NCI-H128 (cell line): ENCODE results near the gene MELK.

Source experiments
- DNase-seq: peaks from one replicate; lab custom pipeline; 2025; ENCODE audit not compliant: unreplicated experiment; lab: John Stamatoyannopoulos, UW

The MELK gene

DNA sequence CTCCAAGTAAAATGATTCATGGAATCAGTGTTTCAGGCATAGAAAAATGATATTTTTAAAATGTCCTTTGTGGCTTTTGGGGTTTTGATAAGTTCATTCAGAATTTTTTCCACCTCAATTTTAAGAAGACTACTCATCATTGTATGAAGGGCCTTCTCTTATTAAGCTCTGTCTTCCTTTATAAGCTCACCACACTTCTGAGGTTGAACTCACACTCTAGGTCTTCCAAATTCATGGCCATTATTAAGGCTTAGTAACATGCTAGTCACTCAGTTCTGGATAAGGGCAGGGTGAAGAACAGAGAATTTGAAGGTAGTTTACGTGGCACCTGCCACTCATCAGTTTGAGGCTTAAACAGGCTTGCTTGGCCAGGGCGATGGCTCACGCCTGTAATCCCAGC lies 4.2 kb downstream of the MELK start:
- no peak for DNase-seq

GRCh38 chr9:36584620-36585460 lies 12.1 kb downstream of the MELK start:
- no peak for DNase-seq

DNA sequence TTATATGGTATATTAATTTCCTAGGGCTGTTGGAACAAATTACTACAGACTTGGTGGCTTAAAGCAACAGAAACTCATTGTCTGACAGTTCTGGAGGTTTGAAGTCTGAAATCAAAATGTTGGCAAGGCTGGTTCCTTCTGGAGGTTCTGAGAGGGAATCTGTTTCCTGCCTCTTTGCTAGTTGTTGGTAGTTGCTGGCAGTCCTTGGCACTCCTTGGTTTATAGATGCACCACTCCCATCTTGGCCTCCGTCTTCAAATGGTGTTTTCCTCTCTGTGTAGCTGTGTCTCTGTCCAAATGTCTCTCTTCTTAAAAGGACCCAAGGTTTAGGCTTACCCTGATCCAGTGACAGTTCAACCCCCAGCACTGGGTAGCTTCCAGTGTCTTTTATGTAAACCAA lies 17.5 kb downstream of the MELK start:
- no peak for DNase-seq

GRCh38 chr9:36592801-36593583 lies 20.3 kb downstream of the MELK start:
- no peak for DNase-seq

DNA sequence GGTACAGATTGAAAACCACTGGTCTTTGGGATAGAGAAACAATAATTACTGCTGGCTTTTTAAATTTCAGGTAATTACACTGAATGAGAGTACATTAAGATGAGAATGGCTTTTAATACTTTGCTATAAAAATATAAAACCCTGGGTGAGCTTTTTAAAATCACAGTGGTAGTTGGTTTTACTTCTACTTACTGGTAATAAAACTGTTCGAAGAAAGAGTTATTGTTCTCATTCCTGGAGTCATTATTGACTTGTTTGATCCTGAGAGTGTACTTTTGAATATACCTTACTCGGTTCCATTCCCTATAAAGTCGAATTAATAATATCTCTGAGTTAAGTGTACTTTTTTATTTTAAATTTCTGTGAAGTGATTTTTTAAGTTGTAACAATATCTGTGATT lies 21.5 kb downstream of the MELK start:
- no peak for DNase-seq

GRCh38 chr9:36597412-36598178 lies 24.9 kb downstream of the MELK start:
- no peak for DNase-seq

GRCh38 chr9:36598273-36598672 lies 25.6 kb downstream of the MELK start:
- DNase-seq: no peak

- no peak for DNase-seq
These were observed 30.3 kb downstream of the MELK start for GRCh38 chr9:36603006-36603405.

- no peak for DNase-seq
These were observed 36.6 kb downstream of the MELK start for GRCh38 chr9:36609306-36609705.

DNA sequence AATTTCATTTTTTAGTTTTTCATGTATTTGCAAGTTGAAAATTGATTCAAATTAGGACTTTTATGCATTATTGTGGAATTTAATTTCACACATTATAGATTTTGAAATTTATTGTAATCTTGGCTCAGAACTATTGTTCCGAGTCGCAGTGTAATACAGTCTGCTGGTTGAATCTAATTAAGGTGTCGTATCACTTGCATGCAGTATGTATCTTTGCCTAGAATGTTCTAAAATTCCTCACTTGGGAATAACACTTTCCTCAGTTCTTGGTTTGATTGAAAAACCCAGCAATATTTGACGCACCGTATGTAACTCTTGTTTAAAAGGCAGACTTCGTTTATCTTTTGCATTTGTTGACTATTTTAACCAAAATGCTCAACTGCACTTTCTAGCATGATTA lies 49.4 kb downstream of the MELK start:
- DNase-seq: no peak

DNA sequence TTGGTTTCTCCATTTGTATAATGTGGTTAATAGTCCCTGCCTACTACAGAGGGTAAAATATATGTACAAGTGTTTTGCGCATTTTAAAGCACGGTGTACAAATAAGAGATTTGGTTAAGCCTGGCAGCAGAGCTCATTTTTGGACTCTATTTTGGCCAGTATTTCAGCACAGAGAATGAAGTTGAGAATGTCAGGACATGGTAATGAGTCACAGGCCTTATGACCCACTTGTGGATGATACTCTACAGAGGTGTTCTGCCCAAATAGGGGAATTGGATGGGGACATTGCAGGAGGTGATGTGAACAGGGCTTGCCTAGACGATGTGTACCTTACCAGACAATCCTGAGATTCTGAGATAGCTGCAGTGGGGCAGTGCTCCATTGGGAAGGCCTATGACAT lies 50.6 kb downstream of the MELK start:
- DNase-seq: no peak

GRCh38 chr9:36625006-36625615 lies 52.4 kb downstream of the MELK start:
- no peak for DNase-seq

DNA sequence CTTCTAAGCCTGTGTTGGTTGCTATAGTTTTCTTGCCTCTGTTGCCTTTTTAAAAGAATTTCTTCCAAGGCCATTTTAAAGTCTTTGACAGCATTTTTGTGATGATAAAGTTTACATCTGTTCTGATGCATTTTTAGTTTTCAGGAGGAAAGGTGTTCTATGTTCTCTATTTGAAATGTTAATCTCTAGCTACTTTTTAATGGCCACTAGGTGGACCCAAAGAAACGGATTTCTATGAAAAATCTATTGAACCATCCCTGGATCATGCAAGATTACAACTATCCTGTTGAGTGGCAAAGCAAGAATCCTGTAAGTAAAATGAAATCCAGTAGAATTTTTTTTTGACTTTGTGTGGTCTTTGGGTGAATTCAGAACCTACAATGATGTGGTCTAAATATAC lies 60.2 kb downstream of the MELK start:
- DNase-seq: no peak

DNA sequence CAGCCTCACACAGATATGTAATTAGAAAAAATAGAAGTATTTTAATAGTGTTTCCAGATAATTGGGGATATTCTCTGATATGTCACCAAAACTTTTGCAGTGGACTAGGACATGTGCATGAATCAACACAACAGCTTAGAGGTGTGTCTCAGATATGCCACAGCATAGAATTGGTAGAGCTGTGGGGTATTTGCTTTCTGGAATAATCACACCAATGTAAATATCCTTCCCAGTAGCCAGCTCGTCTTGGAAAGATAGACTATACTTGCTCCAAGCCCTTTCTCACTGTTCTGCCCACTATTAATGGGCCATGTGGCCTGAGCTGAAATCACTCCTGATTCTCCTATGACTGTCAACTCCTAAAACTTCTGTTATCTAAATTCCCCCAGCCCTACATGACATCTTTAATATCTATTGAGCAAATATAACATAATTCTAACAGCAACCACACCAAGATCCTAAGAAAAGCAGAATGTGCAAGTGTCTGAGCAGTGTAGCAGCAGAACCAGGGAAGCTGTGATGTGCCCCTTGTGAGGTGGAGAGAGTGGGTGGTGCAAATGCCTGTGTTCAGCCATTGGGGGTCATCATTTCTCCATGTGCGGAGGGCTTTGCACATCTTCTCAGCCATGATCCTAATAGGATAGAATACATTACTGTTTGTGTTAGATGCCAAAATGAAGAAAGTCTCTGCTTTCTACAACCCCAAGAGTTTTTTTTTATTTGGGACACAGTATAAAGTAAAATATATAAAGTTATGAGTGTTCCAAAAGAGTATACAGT lies 65.0 kb downstream of the MELK start:
- DNase-seq: no peak

GRCh38 chr9:36640771-36641381 lies 68.2 kb downstream of the MELK start:
- DNase-seq: no peak

DNA sequence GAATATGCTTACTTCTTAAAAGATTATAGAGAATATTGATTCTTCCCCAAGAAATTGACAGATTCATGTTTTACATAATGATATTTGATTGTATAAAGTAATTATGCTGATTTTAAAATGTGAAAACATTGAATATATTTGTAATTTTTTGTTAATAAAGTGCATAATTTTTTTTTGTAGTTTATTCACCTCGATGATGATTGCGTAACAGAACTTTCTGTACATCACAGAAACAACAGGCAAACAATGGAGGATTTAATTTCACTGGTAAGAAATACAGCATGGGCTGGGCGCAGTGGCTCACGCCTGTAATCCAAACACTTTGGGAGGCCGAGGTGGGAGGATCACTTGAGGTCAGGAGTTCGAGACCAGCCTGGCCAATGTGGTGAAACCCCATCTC lies 70.1 kb downstream of the MELK start:
- no peak for DNase-seq

DNA sequence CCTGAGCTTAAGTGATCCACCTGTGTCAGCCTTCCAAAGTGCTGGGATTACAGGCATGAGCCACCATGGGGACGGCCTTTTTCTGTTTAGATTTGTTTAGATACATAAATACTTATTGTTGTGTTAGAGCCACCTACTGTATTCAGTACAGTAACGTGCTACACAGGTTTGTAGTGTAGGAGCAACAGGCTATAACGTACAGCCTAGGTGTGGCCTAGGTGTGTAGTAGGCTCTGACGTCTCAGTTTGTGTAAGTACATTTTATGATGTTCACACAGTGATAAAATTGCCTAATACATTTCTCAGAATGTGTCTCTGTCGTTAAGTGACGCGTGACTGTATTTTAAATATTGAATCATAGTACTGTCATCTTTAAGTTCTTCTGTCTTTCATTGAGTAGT lies 84.1 kb downstream of the MELK start:
- DNase-seq: no peak

DNA sequence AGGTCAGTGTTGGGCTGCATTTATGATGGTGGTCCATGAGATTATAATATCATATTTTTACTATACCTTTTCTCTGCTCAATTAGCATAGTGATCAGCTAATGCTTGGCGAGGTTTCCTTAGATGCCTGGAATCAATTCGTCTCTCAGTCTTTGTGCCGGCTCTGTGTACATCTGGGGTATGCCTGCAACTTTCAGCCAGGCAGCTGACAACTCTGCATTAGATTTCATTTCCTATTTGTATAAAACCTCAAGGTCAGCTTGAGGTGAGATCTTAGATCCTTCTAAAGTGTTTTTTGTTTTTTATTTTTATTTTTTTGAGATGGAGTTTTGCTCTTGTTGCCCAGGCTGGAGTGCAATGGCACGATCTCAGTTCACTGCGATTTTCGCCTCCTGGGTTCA lies 86.8 kb downstream of the MELK start:
- DNase-seq: no peak

GRCh38 chr9:36664806-36665205 lies 92.1 kb downstream of the MELK start:
- no peak for DNase-seq

DNA sequence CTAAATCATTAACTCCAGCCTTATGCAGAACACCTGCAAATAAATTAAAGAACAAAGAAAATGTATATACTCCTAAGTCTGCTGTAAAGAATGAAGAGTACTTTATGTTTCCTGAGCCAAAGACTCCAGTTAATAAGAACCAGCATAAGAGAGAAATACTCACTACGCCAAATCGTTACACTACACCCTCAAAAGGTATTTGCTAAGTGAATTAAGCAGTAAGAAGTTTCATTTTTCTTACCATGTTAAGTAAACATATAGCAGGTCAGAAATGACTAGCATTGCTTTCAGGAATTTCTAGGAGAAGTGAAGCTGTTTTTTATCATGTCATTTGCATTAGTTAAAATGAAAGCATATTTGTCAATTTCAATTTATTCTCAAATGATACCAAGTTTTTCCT lies 92.7 kb downstream of the MELK start:
- no peak for DNase-seq
